Jurkat, Clone E6-1 (cell line): Measurements from ENCODE around the gene MSI2.

ENCODE experiments used
- DNase-seq: peaks from one replicate; pipeline ENCODE4 v3.0.0-alpha.2; 2011; ENCODE audit warnings: low read depth, low spot score
- H3K4me3 ChIP-seq: 2 replicates; pipeline ENCODE4 v1.5.1; 2011; ENCODE audit warnings: mild to moderate bottlenecking, low read length, control low read depth, moderate library complexity

The MSI2 gene

GRCh38 chr17:57329380-57330214 lies 73.3 kb downstream of the MSI2 start:
- no peak overlapping the region for H3K4me3 ChIP-seq
- DNase-seq: no peak

- no peak for DNase-seq
- no peak overlapping the region for H3K4me3 ChIP-seq
Measured at GRCh38 chr17:57330587-57330986, 74.3 kb downstream of the MSI2 start.

- DNase-seq: no peak
- no peak overlapping the region for H3K4me3 ChIP-seq
Measured at GRCh38 chr17:57331423-57331822, 75.1 kb downstream of the MSI2 start.

GRCh38 chr17:57332501-57332900 lies 76.2 kb downstream of the MSI2 start:
- no peak for DNase-seq
- no peak overlapping the region for H3K4me3 ChIP-seq

GRCh38 chr17:57335195-57335792 lies 79.0 kb downstream of the MSI2 start:
- no peak for DNase-seq
- H3K4me3 ChIP-seq: no peak overlapping the region

GRCh38 chr17:57337390-57337789 lies 81.1 kb downstream of the MSI2 start:
- no peak for DNase-seq

GRCh38 chr17:57338257-57338914 lies 82.1 kb downstream of the MSI2 start:
- peak; percentile 46 for DNase-seq
- H3K4me3 ChIP-seq: no peak overlapping the region

More at GRCh38 chr17:57337390-57337789, 81.1 kb downstream of the MSI2 start:
- no peak overlapping the region for H3K4me3 ChIP-seq

GRCh38 chr17:57340160-57340981 lies 84.0 kb downstream of the MSI2 start:
- DNase-seq: no peak
- H3K4me3 ChIP-seq: no peak overlapping the region

- no peak overlapping the region for H3K4me3 ChIP-seq
- no peak for DNase-seq
Measured at GRCh38 chr17:57341611-57342540, 85.6 kb downstream of the MSI2 start.

GRCh38 chr17:57342963-57343589 lies 86.8 kb downstream of the MSI2 start:
- H3K4me3 ChIP-seq: no peak overlapping the region
- no peak for DNase-seq

- H3K4me3 ChIP-seq: no peak overlapping the region
- no peak for DNase-seq
Measured at GRCh38 chr17:57343717-57344116, 87.4 kb downstream of the MSI2 start.

- no peak for DNase-seq
- no peak overlapping the region for H3K4me3 ChIP-seq
Measured at GRCh38 chr17:57344261-57344660, 87.9 kb downstream of the MSI2 start.

GRCh38 chr17:57349541-57350247 lies 93.4 kb downstream of the MSI2 start:
- no peak for DNase-seq
- H3K4me3 ChIP-seq: no peak overlapping the region

- no peak overlapping the region for H3K4me3 ChIP-seq
- no peak for DNase-seq
Measured at GRCh38 chr17:57350266-57350665, 93.9 kb downstream of the MSI2 start.

- no peak for DNase-seq
Measured at GRCh38 chr17:57352665-57353175, 96.4 kb downstream of the MSI2 start.

GRCh38 chr17:57354673-57355072 lies 98.3 kb downstream of the MSI2 start:
- peak; percentile 48 for DNase-seq
- H3K4me3 ChIP-seq: no peak overlapping the region

More at GRCh38 chr17:57352665-57353175, 96.4 kb downstream of the MSI2 start:
- H3K4me3 ChIP-seq: no peak overlapping the region
